Activated T-cell treated with anti-CD3 and anti-CD28 coated beads for 24 hours (primary cell): ENCODE measurements around the gene SURF6.

Experiments
- DNase-seq: peaks from one replicate; pipeline ENCODE4 v3.0.0-alpha.2; 2020; ENCODE audit warnings: low read depth

The SURF6 gene

GRCh38 chr9:133367778-133368177, 31.8 kb upstream of the SURF6 start:
- DNase-seq = no peak

DNA sequence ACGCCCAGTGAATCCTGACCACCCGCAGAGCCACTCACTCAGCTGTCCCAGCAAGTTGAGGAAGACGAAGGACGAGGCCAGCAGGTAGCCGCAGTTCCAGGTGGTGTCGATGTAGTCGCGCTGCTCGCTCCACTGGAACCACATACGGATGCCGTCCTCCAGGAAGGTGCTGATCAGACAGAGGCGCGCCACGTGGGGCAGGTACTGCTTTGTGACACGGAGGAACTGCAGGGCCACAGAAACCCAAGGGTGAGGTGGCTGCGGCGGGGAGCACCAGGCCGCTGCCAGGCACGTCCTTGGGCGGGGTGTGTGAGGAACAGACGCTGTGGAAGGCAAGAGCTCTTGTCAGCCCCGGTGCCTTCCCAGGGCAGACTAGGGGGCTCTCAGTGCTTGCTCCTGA, 31.2 kb upstream of the SURF6 start:
- DNase-seq = no peak

GRCh38 chr9:133366435-133366834, 30.4 kb upstream of the SURF6 start:
- no peak for DNase-seq

DNA sequence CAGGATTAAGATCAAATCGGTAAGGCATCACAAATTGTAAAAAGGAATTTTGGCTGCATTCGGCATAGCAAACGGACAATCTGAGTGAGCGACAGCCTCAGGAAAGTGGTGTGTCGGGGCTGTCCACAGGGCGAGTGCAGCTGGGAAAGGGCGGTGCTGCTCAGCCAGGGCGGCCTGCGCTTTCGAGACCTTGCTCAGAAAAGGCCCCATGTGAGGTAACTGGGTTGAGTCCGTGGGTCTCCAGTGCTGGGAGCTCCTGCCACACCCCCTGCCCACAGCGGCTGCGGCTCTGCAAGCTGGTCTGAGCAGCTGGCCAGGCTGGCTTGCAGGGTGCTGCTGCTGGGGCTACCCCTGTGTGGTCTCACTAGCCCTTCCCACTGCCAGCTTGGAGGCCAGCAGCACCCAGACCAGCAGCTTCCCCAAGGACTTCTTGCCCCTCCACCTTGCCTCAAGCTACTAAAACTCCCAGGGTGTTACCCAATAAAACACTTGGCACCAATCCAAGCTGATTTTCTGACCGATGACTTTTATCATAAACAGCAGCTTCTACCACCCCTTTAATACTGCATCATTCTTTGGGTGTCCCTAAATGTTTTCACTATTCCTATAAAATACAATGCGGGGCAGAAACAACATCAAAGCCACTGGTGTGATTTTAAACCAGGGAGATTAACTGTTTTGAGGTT, 26.5 kb upstream of the SURF6 start:
- no peak for DNase-seq

DNA sequence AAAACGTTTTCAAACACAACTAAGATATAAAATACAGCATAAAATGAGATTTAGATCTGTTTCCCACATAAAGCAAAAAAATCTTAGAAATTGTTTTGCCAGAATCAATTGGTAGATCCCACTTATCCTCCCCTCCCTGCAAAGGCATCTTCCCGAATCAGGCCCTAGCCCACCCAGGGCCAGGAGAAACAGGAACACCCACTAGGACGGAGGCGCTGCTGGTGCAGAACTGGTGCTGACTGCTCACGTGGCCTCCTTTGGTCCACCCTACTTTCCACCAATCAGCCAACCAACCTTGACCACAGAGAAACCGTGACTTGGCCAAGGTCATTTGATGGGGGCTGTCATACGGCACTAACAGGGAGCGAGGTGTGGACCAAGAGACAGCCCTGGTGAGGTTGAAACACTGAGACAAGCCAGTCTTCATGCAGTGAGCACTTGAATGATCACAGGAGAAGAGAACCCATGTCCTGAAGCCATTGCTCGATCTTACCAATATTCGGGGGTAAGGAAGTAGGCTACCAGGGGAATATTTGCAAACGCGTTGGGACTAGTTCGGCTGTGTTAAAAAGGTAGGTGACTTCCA, 25.6 kb upstream of the SURF6 start:
- no peak for DNase-seq

DNA sequence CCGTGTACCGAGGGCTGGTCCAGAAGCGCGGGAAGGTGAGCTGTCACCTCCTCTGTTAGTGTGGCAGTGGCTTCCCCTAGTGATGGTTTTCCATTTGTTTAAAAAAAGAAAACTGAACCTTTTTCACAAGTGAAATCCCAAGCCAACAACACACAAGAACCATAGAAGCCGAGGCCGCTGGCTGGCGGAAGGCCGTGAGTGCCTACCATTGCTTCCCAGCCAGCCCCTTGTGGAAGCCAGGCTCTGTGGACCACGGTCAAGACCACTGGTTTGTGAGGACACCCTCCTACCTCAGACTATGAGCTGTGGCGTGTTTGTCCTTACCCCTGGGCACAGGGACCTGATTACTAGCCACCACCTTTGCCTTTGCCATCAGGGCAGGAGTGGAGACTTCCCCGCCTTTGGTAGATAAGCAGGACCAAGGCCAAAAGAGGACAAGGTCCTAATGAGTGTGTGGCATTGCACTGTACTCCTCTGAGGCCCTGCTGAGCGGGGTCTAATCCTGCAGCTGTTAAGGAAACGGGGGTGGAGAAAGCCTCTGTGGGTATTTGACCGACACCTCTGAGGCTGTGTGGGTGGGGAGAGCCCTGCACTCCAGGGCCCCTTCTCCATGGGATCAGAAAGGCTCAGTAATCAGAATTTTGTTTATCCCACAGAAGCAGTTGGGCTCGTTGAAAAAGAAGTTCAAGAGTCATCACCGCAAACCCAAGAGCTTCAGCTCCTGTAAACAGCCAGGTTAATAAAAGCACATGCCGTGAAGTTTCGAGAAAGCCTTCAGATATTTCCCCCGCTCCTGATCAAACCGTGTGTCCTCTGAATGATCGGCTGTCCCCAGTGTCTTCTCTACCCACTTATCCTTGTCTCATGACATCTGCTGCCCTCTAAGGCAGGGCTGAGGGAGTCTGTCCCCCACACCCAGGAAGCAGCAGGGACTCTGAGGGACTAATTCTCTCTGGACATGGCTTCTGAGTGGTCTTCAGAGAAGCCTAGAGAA, 24.7 kb upstream of the SURF6 start:
- DNase-seq = no peak

DNA sequence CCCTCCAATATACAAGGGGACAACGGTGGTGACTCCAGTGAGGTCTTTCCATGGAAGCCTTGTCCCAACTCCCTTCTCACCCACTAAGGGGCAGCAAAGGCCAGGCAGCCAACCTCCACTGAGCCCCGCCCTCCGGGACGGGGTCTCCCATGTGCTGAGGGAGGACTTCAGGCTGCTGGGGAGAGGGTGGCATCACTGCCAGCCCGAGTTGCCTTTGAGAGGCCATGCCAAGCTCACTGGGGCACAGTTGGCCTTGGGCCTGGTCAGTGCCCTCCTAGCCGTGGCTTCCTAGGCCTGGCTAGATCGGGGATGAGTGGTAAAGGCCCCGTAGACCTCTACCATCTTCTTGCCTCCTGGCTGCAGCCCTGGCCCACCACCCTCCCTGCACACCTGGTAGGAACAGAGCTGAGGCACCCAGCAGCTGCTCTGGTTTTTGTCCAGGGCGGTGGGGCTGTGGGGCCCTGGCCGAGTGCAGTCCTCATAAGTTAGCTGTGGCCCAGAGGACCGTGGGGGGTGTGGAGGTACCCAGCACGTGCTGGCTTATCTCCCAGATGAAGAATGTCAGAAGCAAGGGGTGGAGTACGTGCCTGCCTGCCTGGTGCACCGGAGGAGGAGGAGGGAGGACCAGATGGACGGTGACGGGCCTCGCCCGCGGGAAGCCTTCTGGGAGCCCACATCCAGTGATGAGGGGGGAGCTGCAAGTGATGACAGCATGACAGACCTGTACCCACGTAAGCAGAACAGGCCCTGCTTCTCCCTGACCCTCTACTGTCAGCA, 23.6 kb upstream of the SURF6 start:
- no peak for DNase-seq

GRCh38 chr9:133357656-133358055, 21.7 kb upstream of the SURF6 start:
- no peak for DNase-seq

- peak; percentile 88 for DNase-seq
Measured at GRCh38 chr9:133356391-133357091, 20.6 kb upstream of the SURF6 start, which contains the start of the genes SURF1 and SURF2. Gene SURF1, minus strand, starts transcription at chr9:133356487. Its CDS starts 34 bp downstream, at chr9:133356453. Gene SURF2, plus strand, starts transcription at chr9:133356550. Its CDS starts 43 bp downstream, at chr9:133356593.

DNA sequence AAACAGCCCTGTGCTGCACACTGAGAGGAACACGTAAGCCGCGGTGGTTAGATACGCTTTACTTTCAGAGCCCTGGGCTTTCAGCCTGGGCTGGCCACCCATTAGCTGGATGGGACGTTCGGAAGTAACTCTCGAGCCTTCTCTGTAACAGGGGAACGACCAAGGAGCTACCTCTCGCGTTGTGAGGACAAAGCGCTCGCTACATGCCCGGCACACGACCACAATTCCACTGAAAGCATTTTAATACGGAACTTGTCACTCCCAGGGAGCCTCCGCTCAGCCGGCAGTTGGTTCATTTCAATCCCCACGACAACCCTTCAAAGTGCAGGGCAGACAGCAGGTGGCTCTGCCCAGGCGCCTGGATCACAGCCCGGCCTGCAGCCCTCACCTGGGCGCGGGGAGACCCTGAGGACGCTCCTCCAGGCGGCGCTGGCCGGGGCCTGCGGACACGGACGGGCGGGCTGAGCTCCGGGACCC, 19.9 kb upstream of the SURF6 start:
- no peak for DNase-seq

GRCh38 chr9:133354766-133355165, 18.8 kb upstream of the SURF6 start:
- no peak for DNase-seq

- DNase-seq = no peak
Measured at GRCh38 chr9:133353548-133353947, 17.6 kb upstream of the SURF6 start.

- DNase-seq = no peak
Measured at GRCh38 chr9:133352635-133353340, 16.8 kb upstream of the SURF6 start.

GRCh38 chr9:133351908-133352634, 16.1 kb upstream of the SURF6 start:
- DNase-seq = no peak

DNA sequence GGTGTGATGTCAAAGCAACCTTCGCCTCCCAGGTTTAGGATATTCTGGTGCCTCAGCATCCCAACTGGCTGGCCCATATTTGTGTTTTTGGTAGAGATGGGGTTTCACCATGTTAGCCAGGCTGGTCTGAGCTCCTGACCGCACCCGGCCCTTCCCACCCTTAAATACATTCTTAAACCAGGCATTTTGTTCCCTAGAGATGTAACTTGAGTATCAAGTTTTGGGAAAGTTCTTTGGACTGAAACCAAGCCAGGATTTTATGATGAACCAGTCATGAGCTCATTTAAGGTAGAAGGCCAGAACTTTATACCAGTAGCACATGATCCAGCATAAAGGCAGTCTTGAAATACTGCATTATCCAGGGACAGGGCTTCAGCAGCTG, 15.5 kb upstream of the SURF6 start:
- DNase-seq = no peak

DNA sequence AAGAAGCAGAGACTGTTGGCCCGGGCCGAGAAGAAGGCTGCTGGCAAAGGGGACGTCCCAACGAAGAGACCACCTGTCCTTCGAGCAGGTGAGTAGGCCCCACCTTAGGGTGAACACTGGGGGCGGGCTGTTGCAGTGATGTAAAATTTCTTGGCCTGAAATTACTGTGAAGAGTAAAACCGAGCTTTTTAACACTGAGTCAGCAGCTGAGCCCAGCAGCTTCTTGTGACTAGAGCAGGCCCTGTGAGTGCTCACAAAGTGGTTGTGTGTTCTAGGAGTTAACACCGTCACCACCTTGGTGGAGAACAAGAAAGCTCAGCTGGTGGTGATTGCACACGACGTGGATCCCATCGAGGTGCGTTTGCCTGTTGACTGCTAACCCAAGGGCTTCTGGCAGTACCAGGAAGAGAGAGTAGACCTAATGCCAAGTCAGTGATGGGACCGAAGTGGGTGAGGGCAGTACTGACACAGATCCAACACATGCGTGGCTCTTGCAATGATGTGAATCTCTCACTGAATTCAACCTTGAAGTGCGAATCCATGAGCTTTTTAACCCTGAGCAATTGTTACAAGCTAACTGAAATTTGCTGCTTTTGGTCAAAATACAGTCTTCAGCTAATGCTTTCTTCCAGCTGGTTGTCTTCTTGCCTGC, 14.1 kb upstream of the SURF6 start:
- no peak for DNase-seq

DNA sequence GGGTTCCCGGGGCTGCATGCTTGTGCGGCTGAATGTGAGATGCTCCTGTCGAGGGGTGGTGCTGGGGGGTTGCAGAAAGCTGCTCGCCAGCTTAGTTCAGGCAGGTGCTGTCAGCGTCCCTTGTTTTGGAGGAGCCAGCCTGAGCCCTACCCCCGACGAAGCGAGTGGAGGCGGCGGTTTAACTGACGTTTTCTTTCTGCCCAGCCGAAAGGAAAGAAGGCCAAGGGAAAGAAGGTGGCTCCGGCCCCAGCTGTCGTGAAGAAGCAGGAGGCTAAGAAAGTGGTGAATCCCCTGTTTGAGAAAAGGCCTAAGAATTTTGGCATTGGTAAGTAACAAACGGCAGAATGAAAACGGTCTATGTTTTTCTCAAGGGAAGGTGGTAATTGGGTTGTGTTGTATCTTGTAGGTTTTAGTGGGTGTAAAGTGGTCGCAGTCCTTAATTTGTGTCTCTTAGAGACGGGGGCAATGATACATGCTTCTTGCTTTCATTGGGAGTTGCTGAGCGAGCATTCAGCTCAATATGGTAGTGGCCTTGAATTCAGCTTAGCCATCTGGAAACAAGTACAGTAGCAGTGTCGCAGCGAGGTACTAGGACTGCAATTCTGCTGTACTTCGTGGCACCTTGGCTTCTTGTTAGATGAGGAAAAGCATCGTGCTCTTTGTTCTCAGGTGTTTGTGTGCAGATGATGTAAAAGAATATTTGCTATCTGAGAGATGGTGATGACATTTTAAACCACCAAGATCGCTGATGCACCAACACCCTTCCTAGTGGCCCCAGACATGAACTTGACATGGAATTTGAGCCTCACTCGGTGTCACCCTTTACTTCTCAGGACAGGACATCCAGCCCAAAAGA, 13.0 kb upstream of the SURF6 start:
- no peak for DNase-seq

DNA sequence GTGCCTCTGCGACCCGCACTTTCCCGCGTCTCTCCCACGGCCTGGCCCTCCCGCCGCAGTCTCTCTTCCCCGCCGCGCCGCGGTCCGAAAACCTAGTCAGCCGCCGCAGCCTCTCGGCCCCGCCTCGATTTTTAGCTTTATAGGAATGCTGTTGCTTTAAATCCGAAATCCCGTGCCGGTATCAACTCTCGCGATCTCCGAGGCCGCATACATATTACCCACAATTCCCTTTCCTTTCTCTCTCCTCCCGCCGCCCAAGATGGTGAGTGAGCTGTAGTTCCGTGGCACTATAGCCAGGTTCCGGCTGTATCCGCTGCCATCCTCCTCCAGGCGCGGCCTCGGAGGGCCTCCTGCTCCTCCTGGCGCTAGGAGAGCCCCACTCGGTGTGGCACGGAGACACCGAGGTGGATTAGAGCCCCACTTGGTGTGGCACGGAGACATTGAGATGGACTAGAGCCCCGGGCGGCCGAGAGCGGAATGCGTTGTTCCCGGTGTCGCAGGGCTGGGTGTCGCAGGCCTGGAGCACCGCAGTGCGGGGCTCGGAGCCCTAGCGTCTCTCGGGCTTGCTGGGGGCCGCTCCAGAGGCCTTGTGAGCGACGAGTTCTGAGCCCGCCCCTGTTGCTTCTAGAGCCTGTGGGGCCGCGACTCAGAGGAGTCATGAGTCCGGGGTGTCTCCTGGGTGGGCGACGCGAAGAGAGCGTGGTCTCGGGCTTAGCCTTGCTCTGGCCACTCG, 12.2 kb upstream of the SURF6 start, which contains the start of the genes MED22 and RPL7A:
TSS of gene MED22 (minus strand) at position 147 of the 733 bp plus-strand sequence. CDS start 1,469 bp downstream, outside the sequence.
TSS of gene RPL7A (plus strand) at position 234 of the 733 bp plus-strand sequence. CDS start at position 260, 26 bp downstream.
- DNase-seq = peak; percentile 90
